ENCODE results near the gene CFAP65. TPM values are rescaled to one million over a fixed set of nuclear protein-coding genes. Genes with fewer than 3 reads are reported as not detected.

Gene CFAP65
- total RNA-seq, 1 experiment from 2014 or later = 0.34 TPM

- DNase-seq = peak; percentile 77 to 78
- Mint-ChIP-seq H3K27ac (ENCODE audit: unreplicated experiment) (peak overlapping the region; percentile 72), H3K9me3 (ENCODE audit: unreplicated experiment) (no peaks in the 10 kb centered on the region), H3K36me3 (ENCODE audit: insufficient read depth, unreplicated experiment) (no peaks in the 10 kb centered on the region), H3K4me1 (ENCODE audit: low read depth, unreplicated experiment) (peaks cover 46% of the 10 kb centered on the region), H3K27me3 (ENCODE audit: insufficient read depth, unreplicated experiment) (no peaks in the 10 kb centered on the region), H3K4me3 (ENCODE audit: unreplicated experiment) (peak overlapping the region; percentile 59)
- BruUV-seq (replicated peaks) = no TSS peak
- no peaks in the 10 kb centered on the region for H3K9me3 ChIP-seq
- H3K36me3 ChIP-seq (ENCODE audit: control insufficient read depth, insufficient read depth, low read length) = peaks cover 4% of the 10 kb centered on the region; the same call in 1 of the 2 replicates
- H3K4me3 ChIP-seq (ENCODE audit: low read depth, low read length) = no peak overlapping the region
- peaks cover 48% of the 10 kb centered on the region for H3K4me1 ChIP-seq
- ChIA-PET CTCF (interaction anchor here (0.6 to 6.5 kb wide), 18 partner anchors 9 to 221 kb away, joined by 3 to 89 read pairs (median 4); partner anchors contain the start of gene IHH), POLR2A (no interaction called here)
- intact Hi-C loops (cut with micrococcal nuclease; ENCODE audit: unreplicated experiment) = loop anchor here (1.0 kb wide), 4 partner anchors 31 to 82 kb away; no protein-coding TSS in a partner anchor
- H3K27me3 ChIP-seq (replicated peaks; ENCODE audit: control insufficient read depth, insufficient read depth, low read length) = no peaks in the 10 kb centered on the region
- TF ChIP-seq CTCF (IDR thresholded peaks at IDR 0.05; ENCODE audit: insufficient read depth in 1 of 2, low read depth in 1 of 2, low read length in 1 of 2, severe bottlenecking in 1 of 2, unreplicated experiment in 1 of 2) = peak; percentile 65 to 79
Observed at GRCh38 chr2:219073413-219074129, 32.3 kb upstream of the CFAP65 start.

- intact Hi-C loops (cut with micrococcal nuclease; ENCODE audit: unreplicated experiment) = loop anchor here (1.0 kb wide), 4 partner anchors 32 to 83 kb away; no protein-coding TSS in a partner anchor
- no peak for TF ChIP-seq CTCF (IDR thresholded peaks at IDR 0.05; ENCODE audit: insufficient read depth in 1 of 2, low read depth in 1 of 2, low read length in 1 of 2, severe bottlenecking in 1 of 2, unreplicated experiment in 1 of 2)
- Mint-ChIP-seq H3K27me3 (ENCODE audit: insufficient read depth, unreplicated experiment) (no peaks in the 10 kb centered on the region), H3K9me3 (ENCODE audit: unreplicated experiment) (no peaks in the 10 kb centered on the region), H3K36me3 (ENCODE audit: insufficient read depth, unreplicated experiment) (peaks cover 4% of the 10 kb centered on the region), H3K4me1 (ENCODE audit: low read depth, unreplicated experiment) (peaks cover 46% of the 10 kb centered on the region), H3K4me3 (ENCODE audit: unreplicated experiment) (peak overlapping the region; percentile 59), H3K27ac (ENCODE audit: unreplicated experiment) (peak overlapping the region; percentile 72)
- Histone ChIP-seq H3K4me1 (peaks cover 48% of the 10 kb centered on the region), H3K36me3 (ENCODE audit: control insufficient read depth, insufficient read depth, low read length) (peaks cover 4% of the 10 kb centered on the region; the same call in 1 of the 2 replicates), H3K4me3 (ENCODE audit: low read depth, low read length) (peak overlapping the region; percentile 10; the same call in 1 of the 2 replicates), H3K9me3 (no peaks in the 10 kb centered on the region), H3K27me3 (replicated peaks; ENCODE audit: control insufficient read depth, insufficient read depth, low read length) (no peaks in the 10 kb centered on the region)
- peak; percentile 52 to 73 for DNase-seq
- CTCF ChIA-PET = interaction anchor here (0.6 to 6.5 kb wide), 18 partner anchors 9 to 222 kb away, joined by 3 to 89 read pairs (median 4); partner anchors contain the start of gene IHH
- POLR2A ChIA-PET = interaction anchor here (0.6 to 2.6 kb wide), 2 partner anchors 11 to 13 kb away, joined by 3 to 23 read pairs; partner anchors contain the start of gene IHH
- BruUV-seq (replicated peaks) = no TSS peak
Observed at GRCh38 chr2:219072741-219073250, 31.5 kb upstream of the CFAP65 start.

GRCh38 chr2:219071131-219071816, 30.0 kb upstream of the CFAP65 start:
- POLR2A ChIA-PET = interaction anchor here (0.6 to 2.6 kb wide), 2 partner anchors 12 to 317 kb away, joined by 5 to 23 read pairs; partner anchors contain the start of genes DNPEP and IHH
- intact Hi-C loops (cut with micrococcal nuclease; ENCODE audit: unreplicated experiment) = loop anchor here (1.0 to 2.0 kb wide), 4 partner anchors 13 to 68 kb away; no protein-coding TSS in a partner anchor
- H3K27ac Mint-ChIP-seq (ENCODE audit: unreplicated experiment) = peak overlapping the region; percentile 72
- H3K36me3 Mint-ChIP-seq (ENCODE audit: insufficient read depth, unreplicated experiment) = peaks cover 5% of the 10 kb centered on the region
- Histone ChIP-seq H3K4me1 (peaks cover 52% of the 10 kb centered on the region), H3K36me3 (ENCODE audit: control insufficient read depth, insufficient read depth, low read length) (0 out of 2 replicates have a peak, but pooled peaks cover 3% of the 10 kb centered on the region), H3K9me3 (no peaks in the 10 kb centered on the region), H3K4me3 (ENCODE audit: low read depth, low read length) (0 out of 2 replicates have a peak overlapping the region, but pooled peaks have one; percentile 0), H3K27me3 (replicated peaks; ENCODE audit: control insufficient read depth, insufficient read depth, low read length) (no peaks in the 10 kb centered on the region)
- no peak for TF ChIP-seq CTCF (IDR thresholded peaks at IDR 0.05; ENCODE audit: insufficient read depth in 1 of 2, low read depth in 1 of 2, low read length in 1 of 2, severe bottlenecking in 1 of 2, unreplicated experiment in 1 of 2)
- H3K4me3 Mint-ChIP-seq (ENCODE audit: unreplicated experiment) = peak overlapping the region; percentile 59
- DNase-seq = peak; percentile 81 to 90
- CTCF ChIA-PET = interaction anchor here (0.7 to 6.5 kb wide), 10 partner anchors 11 to 83 kb away, joined by 3 to 89 read pairs (median 9); partner anchors contain the start of gene IHH
- H3K27me3 Mint-ChIP-seq (ENCODE audit: insufficient read depth, unreplicated experiment) = no peaks in the 10 kb centered on the region
- H3K4me1 Mint-ChIP-seq (ENCODE audit: low read depth, unreplicated experiment) = peaks cover 46% of the 10 kb centered on the region
- no TSS peak for BruUV-seq (replicated peaks)
- no peaks in the 10 kb centered on the region for H3K9me3 Mint-ChIP-seq (ENCODE audit: unreplicated experiment)
